GM21717 (cell line): ENCODE data around the gene MTMR12.

ENCODE experiments used
- ATAC-seq: cut with Tn5 transposase; IDR thresholded peaks from one replicate; pipeline ENCODE4 v1.9.1; 2021; ENCODE audit warnings: mild to moderate bottlenecking, moderate library complexity; ENCODE audit not compliant: unreplicated experiment

Gene MTMR12, protein sequence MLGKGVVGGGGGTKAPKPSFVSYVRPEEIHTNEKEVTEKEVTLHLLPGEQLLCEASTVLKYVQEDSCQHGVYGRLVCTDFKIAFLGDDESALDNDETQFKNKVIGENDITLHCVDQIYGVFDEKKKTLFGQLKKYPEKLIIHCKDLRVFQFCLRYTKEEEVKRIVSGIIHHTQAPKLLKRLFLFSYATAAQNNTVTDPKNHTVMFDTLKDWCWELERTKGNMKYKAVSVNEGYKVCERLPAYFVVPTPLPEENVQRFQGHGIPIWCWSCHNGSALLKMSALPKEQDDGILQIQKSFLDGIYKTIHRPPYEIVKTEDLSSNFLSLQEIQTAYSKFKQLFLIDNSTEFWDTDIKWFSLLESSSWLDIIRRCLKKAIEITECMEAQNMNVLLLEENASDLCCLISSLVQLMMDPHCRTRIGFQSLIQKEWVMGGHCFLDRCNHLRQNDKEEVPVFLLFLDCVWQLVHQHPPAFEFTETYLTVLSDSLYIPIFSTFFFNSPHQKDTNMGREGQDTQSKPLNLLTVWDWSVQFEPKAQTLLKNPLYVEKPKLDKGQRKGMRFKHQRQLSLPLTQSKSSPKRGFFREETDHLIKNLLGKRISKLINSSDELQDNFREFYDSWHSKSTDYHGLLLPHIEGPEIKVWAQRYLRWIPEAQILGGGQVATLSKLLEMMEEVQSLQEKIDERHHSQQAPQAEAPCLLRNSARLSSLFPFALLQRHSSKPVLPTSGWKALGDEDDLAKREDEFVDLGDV

DNA sequence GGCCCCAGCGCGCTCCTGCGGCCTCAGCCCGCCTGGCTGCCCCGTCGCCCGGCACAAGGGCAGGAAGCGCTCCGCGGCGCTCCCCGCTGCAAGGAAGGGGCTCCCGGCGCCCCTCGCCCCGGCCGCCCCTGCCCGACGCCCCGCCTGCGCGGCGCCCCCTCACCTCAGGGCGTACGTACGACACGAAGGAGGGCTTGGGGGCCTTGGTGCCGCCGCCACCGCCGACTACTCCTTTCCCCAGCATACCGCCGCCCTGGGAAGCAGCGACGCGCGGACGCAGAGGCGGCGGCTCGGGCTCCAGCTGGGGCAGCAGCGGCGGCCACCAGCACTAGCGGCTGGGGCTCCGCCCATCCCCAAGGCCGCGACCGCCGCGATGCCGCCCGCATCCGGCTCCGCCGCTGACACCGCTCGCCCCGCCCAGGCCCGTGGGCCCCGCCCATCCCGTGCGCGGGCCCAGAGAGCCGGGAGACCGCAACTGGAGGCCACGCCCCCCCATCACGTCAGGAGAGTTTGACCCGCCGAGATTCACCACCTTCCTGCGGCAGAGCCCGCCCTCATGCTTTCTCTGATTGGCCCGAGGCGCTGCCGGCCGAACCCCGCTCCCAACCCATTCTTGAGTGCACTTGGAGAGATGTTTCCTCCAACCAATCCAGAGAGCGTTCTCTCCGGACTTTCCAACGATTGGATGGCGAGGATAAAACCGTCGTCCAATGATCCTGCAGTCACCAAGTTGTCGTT lies at the start of gene MTMR12:
Gene MTMR12 (minus strand): TSS at position 345 of the 738 bp plus-strand sequence. CDS start 101 bp downstream, at position 244.
- ATAC-seq: peak; percentile 96

- ATAC-seq: no peak
Observed at GRCh38 chr5:32362527-32362926, 49.8 kb upstream of the MTMR12 start.

DNA sequence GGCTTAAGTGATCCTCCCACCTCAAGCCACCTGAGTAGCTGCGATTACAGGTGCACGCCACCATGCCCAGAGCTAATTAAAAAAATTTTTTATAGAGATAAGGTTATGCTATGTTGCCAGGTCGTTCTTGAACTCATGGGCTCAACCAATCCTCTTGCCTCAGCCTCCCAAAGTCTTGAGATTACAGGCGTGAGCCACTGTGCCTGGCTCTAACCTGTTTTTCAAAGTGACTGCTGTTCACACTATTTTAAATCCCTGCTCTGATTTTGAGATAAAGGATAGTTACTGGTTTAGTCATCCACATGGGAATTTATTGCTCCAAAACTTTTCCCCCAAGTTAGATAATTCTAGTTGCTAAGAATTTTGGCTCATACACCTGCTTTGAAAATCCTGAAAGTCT lies 48.2 kb upstream of the MTMR12 start:
- no peak for ATAC-seq

DNA sequence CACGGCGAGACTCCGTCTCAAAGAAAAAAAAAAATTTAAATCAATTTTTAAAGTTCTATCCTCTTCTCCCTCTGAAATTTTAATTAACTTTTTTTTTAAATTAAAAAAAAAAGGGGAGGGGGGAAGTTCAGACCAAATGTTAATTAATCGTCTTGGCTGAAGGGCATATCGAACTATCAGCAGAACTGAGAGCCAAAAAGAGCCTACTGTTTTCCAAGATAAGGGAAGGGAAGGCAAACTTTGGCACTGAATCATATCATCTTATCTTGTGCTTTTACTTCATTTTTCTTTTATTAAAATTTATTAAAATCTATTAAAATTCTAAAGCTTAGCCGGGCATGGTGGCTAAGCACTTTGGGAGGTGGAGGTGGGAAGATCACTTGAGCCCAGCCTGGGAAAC lies 45.9 kb upstream of the MTMR12 start:
- ATAC-seq: no peak

- ATAC-seq: no peak
Observed at GRCh38 chr5:32357658-32358057, 44.9 kb upstream of the MTMR12 start.

- no peak for ATAC-seq
Observed at GRCh38 chr5:32355686-32356085, 42.9 kb upstream of the MTMR12 start.

DNA sequence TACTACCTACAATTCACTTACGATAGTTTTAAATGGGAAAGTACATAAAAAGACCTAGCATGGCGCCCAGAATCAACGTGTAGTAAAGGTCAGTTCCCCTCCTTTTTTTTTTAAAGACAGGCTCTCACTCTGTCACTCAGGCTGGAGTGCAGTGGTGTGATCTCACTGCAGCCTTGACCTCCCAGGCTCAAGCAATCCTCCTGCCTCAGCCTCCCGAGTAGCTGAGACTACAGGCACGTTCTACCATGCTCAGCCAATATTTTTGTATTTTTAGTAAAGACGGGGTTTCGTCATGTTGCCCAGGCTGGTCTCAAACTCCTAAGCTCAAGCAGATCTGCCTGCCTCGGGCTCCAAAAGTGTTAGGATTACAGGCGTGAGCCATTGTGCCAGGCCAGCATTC lies 40.7 kb upstream of the MTMR12 start:
- no peak for ATAC-seq

GRCh38 chr5:32352685-32353084 lies 39.9 kb upstream of the MTMR12 start:
- ATAC-seq: no peak

- no peak for ATAC-seq
Observed at GRCh38 chr5:32346869-32347268, 34.1 kb upstream of the MTMR12 start.

GRCh38 chr5:32343058-32343672 lies 30.4 kb upstream of the MTMR12 start:
- no peak for ATAC-seq

GRCh38 chr5:32342656-32343055 lies 29.9 kb upstream of the MTMR12 start:
- no peak for ATAC-seq

DNA sequence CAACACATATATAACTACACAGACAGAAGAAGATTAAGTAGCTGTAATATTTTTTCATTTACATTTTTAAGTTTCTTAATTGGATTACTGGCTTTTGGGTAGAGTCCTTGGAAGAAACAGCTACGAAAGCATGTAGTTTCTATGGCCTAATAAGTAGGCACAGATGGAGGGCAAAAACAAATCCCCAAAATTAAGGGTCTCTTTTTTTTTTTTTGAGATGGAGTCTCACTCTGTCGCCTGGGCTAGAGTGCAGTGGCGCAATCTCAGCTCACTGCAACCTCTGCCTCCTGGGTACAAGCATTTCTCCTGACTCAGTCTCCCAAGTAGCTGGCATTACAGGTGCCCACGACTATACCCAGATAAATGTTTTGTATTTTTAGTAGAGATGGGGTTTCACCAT lies 27.1 kb upstream of the MTMR12 start:
- no peak for ATAC-seq

DNA sequence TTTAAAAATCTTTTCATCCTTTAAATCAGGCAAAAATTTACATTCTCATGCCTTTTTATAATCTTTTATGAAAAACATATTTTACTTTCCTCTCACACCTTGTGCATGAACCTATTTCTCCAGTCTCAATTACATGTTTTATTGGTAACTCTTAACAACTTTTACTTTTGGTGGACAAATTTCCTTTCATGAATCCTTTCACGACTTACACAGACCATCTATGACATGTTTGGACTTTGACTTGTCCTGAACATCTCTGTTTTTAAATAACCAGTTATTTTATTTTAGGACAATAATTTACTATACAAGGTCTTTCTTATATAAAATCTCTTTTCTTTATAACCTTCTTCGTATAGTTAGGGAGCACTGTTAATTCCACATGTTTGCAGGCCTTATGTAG lies 26.5 kb upstream of the MTMR12 start:
- no peak for ATAC-seq

- no peak for ATAC-seq
Observed at GRCh38 chr5:32332966-32333365, 20.2 kb upstream of the MTMR12 start.

GRCh38 chr5:32332361-32332760 lies 19.6 kb upstream of the MTMR12 start:
- no peak for ATAC-seq

- no peak for ATAC-seq
Observed at GRCh38 chr5:32331935-32332274, 19.2 kb upstream of the MTMR12 start.

DNA sequence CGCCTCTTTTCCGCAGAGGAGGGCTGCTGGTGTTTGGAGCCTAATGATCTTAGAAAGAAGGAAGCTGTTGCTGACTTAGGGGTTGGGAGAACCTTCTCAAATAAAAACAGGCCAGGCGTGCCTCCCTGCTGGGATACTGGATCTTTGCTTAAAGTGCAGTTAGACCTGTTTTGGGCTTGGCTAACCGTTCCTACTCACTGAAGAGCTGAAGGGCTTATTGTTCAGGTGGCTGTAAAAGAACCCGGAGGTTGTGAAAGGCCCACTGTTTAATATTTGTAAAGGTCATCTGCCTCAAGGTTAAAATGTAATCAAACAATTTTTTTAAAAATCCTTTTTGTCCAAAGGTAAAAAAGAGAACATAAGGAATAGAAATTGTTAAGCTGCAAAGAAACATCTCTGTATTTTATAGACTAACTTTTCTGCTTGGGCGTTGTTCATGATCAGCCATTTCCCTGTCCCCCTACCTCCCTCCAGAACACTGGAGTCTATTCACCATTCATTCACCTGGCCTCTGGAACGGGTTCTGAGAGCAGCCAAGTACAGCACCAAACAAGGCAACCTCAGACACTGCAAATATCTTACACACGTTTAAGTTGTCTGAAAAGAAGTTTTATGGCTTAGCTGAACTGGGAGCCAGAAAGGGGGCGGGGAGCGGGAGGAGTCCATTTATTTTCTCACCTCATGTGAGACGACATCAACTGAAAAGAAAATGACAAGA lies 18.6 kb upstream of the MTMR12 start:
- ATAC-seq: no peak

- ATAC-seq: no peak
Observed at GRCh38 chr5:32330126-32330971, 17.6 kb upstream of the MTMR12 start.

GRCh38 chr5:32329395-32329834 lies 16.7 kb upstream of the MTMR12 start:
- ATAC-seq: peak; percentile 71
